Chondrocyte (in vitro differentiated cells): ENCODE measurements around the gene GINS2. TPM values are rescaled to one million over a fixed set of nuclear protein-coding genes. Genes with fewer than 3 reads are reported as not detected.

Experiments
- DNase-seq: peaks from one replicate; pipeline ENCODE4 v3.0.0; 2021; ENCODE audit warnings: mixed read lengths, low spot score
- H3K27ac Mint-ChIP-seq: one replicate; pipeline ENCODE4 v1.8.0; 2021; ENCODE audit warnings: mild to moderate bottlenecking, moderate library complexity, mixed read lengths; ENCODE audit not compliant: unreplicated experiment
- H3K27me3 Mint-ChIP-seq: 2 replicates; pipeline ENCODE4 v1.8.0; 2021; ENCODE audit warnings: low read depth, mixed read lengths
- H3K36me3 Mint-ChIP-seq: 2 replicates; pipeline ENCODE4 v1.8.0; 2021; ENCODE audit warnings: low read depth, mixed read lengths
- H3K4me1 Mint-ChIP-seq: 2 replicates; pipeline ENCODE4 v1.8.0; 2021; ENCODE audit warnings: low read depth, mild to moderate bottlenecking, mixed read lengths
- H3K4me3 Mint-ChIP-seq: one replicate; pipeline ENCODE4 v1.8.0; 2021; ENCODE audit warnings: mild to moderate bottlenecking, moderate library complexity, mixed read lengths; ENCODE audit not compliant: unreplicated experiment
- H3K9me3 Mint-ChIP-seq: 2 replicates; pipeline ENCODE4 v1.8.0; 2021; ENCODE audit warnings: low read depth, mixed read lengths
- total RNA-seq: library from RNA; stranded (reverse); gene quantifications from 3 replicates; pipeline ENCODE4 v1.2.1, GENCODE V29; 2021
- TF ChIP-seq, protein P1 (sequence below): fragments of 200-600 bp; sonication (generic); IDR thresholded peaks from 2 replicates; pipeline ENCODE4 v1.5.0; 2021; ENCODE audit warnings: antibody characterized with exemption, mild to moderate bottlenecking, moderate library complexity

GINS2 gene
- total RNA-seq, 1 donor from 2014 or later: 3.8 TPM

DNA sequence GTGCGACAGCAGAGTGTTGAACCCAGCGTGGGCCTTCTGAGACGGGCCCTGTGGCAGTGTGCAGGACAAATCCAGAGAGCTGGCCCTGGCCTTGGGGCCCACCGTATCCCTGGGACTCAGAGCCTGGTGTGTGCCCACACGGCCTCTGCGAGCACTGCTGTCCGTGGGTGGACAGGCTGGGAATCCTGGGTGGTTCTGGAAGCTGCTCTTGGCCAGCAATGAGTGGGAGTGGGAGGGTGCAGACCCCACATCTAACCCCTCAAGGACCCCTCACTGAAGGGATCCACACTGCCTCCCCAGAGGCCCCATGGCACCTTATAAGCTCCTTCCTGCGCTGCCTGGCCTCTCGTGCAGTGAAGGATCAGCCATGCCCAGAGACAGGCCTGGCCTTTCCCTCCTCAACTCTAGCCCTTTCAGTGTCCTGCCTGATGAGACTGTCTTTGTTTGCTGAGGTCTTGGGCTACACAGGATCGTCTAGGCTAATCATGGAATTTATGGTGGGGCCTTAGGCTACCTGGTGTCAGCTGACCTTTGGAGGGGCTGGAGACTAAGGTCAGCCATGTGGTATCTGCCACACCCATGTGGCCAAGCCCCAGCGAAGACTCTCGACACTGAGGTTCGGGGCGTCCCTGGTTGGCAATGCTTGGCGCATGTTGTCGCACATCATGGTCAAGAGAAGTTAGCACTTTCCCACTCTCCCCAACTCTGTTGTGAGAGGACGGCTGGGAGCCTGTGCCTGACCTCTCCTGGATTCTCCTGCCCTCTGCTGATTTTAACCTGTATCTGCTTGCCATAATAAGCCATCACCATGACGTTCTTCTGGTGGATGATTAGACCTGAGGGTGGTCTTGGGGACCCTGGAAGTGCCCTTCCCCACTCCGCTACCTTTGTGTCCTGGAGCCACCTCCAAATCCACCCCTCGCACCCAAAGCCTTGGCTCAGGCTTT is 16.4 kb upstream of the GINS2 start:
- no peak for DNase-seq
- no peak overlapping the region for H3K4me3 Mint-ChIP-seq
- H3K27me3 Mint-ChIP-seq: no peaks in the 10 kb centered on the region
- no peak overlapping the region for H3K27ac Mint-ChIP-seq
- no peaks in the 10 kb centered on the region for H3K4me1 Mint-ChIP-seq
- no peaks in the 10 kb centered on the region for H3K9me3 Mint-ChIP-seq
- TF ChIP-seq, protein P1, sequence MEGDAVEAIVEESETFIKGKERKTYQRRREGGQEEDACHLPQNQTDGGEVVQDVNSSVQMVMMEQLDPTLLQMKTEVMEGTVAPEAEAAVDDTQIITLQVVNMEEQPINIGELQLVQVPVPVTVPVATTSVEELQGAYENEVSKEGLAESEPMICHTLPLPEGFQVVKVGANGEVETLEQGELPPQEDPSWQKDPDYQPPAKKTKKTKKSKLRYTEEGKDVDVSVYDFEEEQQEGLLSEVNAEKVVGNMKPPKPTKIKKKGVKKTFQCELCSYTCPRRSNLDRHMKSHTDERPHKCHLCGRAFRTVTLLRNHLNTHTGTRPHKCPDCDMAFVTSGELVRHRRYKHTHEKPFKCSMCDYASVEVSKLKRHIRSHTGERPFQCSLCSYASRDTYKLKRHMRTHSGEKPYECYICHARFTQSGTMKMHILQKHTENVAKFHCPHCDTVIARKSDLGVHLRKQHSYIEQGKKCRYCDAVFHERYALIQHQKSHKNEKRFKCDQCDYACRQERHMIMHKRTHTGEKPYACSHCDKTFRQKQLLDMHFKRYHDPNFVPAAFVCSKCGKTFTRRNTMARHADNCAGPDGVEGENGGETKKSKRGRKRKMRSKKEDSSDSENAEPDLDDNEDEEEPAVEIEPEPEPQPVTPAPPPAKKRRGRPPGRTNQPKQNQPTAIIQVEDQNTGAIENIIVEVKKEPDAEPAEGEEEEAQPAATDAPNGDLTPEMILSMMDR: no peak
- H3K36me3 Mint-ChIP-seq: no peaks in the 10 kb centered on the region

DNA sequence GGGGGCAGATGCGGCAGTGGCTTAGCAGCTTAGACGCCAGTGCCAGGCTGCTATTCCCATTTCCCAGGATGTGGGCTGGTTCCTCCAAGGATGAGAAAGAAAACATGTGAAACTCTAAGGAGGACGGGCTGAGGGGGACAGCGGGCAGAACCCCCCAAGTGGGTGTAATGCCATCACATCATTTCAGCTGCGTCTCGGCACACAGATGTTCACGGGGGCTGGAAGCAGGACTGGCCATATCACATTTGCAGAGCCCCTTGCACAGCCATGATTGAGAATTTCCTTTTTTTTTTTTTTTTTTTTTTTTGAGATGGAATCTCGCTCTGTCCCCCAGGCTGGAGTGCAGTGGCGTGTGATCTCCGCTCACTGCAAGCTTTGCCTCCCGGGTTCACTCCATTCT is 15.3 kb upstream of the GINS2 start:
- H3K9me3 Mint-ChIP-seq: no peaks in the 10 kb centered on the region
- no peak for DNase-seq
- no peaks in the 10 kb centered on the region for H3K4me1 Mint-ChIP-seq
- no peaks in the 10 kb centered on the region for H3K36me3 Mint-ChIP-seq
- H3K27me3 Mint-ChIP-seq: peaks cover 2% of the 10 kb centered on the region
- no peak overlapping the region for H3K27ac Mint-ChIP-seq
- H3K4me3 Mint-ChIP-seq: no peak overlapping the region
- TF ChIP-seq, protein P1: no peak

DNA sequence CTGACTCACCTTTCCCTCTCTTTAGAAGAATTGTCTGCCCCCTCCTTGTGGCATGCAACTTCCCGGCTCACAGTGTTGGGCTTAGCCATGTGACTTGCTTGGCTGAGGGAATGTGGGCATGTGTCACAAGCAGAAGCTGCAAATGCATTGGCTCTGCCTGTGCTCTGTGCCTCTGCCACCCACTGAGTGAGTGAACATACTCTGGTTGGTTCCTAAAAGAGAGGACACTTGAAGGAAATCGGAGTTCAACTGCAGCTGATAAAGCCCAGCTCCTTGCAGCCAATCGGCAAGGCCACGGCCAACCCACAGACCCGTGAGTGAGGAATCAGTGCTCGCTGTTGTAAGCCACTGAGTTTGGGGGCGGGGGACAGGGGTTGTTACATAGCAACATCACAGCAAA is 10.9 kb upstream of the GINS2 start:
- Mint-ChIP-seq H3K9me3 (no peaks in the 10 kb centered on the region), H3K27me3 (peaks cover 22% of the 10 kb centered on the region), H3K4me1 (no peaks in the 10 kb centered on the region), H3K27ac (no peak overlapping the region), H3K4me3 (no peak overlapping the region), H3K36me3 (no peaks in the 10 kb centered on the region)
- TF ChIP-seq, protein P1: no peak
- no peak for DNase-seq

DNA sequence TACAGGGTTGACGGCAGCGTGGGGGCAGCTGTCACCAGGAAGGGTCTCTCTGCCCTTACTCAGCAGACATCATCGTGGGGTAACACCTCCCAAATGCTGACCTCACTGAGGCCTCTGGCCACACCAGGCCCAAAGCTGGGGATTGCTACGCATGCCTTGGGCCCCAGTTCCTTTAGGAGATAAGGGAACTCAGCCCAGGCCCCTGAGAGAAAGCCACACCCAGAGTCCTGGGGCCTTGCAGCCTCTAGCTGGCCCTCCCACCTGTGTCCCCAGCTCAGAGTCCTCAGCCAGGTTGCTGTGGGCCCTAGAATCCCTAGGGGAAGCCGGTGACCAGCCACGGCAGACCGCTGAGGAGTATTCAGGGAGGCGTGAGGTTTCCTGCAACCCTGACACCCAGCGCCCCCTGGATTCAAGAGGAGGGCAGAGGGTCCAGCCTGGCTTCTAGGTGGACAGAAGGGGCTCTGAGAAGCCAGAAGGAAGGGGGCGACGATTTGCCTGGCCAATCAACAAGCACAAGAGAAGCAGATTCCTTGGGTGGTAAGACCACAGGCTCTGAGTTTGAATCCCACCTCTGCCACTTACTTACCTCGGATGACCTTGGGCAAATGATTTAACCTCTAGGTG is 10.3 kb upstream of the GINS2 start:
- H3K4me1 Mint-ChIP-seq: no peaks in the 10 kb centered on the region
- peaks cover 22% of the 10 kb centered on the region for H3K27me3 Mint-ChIP-seq
- H3K27ac Mint-ChIP-seq: no peak overlapping the region
- DNase-seq: no peak
- no peaks in the 10 kb centered on the region for H3K36me3 Mint-ChIP-seq
- TF ChIP-seq, protein P1: no peak
- no peak overlapping the region for H3K4me3 Mint-ChIP-seq
- H3K9me3 Mint-ChIP-seq: no peaks in the 10 kb centered on the region

DNA sequence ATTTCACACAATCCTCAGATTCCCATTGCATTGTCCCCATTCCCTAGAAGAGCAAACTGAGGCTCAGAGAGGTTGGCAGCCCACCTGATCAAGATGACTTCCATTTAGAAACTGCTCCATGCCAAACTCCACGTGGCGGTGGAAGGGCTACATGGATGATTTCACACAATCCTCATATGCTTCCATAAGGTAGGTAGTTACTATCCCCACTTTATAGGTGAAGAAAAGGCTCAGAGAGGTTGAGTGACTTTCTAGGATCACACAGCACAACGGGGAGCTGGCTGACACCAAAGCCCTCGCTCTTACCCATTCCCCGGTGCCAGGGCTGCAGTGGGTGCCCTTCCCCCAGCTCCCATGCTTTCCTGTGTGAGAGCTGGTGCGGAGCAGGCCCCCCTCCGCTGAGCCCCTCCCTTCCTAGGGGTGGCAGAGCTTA is 9.7 kb upstream of the GINS2 start:
- Mint-ChIP-seq H3K27ac (no peak overlapping the region), H3K4me1 (no peaks in the 10 kb centered on the region), H3K4me3 (no peak overlapping the region), H3K36me3 (no peaks in the 10 kb centered on the region), H3K27me3 (peaks cover 22% of the 10 kb centered on the region), H3K9me3 (no peaks in the 10 kb centered on the region)
- DNase-seq: no peak
- TF ChIP-seq, protein P1: no peak
